T47D (cell line): Measurements from ENCODE around the gene CEP104.

Experiments used
- DNase-seq, 2 experiments: peaks; one replicate each; pipeline versions ENCODE4 v3.0.0 to v3.0.0-alpha.2; 2011 to 2012; ENCODE audit warnings: low read depth in 1 of 2, low spot score in 1 of 2
- JUND ChIP-seq: IDR thresholded peaks from 2 replicates; pipeline ENCODE4 v1.6.1; 2012; ENCODE audit warnings: low read depth
- in situ Hi-C: cut with HindIII; loops from 2 replicates; pipeline ENCODE4 v1.10.0; 2016; ENCODE audit warnings: low sequenced_read_pairs, low pct_unique_long_range_greater_than_20kb

Gene CEP104

DNA sequence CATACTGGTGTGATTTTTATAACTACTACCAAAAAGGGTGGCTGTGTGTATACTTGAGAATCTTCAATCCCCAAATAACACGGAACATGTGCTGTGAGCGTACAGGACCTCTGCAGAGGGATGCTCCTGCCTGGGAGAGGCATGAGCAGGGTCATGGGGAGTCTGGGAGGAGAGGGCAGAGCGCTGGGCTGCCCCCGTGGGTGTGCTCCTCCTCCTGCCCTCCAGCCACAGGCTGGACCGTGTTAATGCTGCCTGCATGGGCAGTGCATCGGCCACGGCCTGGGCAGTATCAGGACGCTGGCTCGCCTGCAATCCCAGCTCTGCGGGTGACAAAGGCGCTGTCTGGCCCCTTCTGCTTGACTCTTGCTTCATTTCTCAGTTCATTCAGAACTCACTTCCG, 6.2 kb downstream of the CEP104 start:
- no peak for DNase-seq
- in situ Hi-C loops = no loop called here
- no peak for TF ChIP-seq JUND

GRCh38 chr1:3847081-3847480, 9.9 kb downstream of the CEP104 start:
- DNase-seq = no peak
- TF ChIP-seq JUND = no peak
- in situ Hi-C loops = no loop called here

DNA sequence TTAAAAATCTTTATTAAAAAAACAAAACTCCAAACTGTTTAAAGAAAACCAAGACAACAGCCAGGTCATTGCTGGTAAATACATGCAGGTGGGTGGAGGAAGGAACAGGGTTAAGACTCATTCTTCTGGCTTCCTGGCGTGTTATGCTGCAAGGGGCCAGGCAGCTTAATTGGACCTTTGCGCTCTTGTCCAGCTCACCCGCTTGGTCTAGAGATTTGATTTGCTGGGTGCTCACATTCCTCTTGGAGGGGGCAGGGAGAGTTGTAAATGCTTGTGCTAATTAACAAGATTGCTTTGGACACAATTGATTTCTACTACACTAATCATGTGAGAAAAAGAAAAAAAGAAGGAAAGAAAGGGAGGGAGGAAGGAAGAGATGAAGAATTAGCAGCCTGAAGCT, 10.5 kb downstream of the CEP104 start:
- TF ChIP-seq JUND = no peak
- no peak for DNase-seq
- in situ Hi-C loops = no loop called here

DNA sequence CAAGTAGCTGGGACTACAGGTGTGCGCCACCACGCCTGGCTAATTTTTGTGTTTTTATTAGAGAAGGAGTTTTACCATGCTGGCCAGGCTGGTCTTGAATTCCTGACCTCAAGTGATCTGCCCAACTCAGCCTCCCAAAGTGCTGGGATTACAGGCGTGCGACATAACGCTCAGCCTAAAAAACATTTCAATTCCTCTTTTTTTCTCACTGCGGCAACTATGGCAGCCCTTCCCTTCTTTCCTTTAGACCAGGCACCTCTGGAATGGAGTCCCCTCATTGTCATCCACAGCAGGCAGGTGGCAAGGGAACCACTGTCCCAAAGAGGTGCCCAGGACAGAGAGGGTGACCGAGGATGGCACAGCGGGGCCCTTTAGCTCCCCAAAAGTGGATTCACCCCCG, 14.1 kb downstream of the CEP104 start:
- no peak for DNase-seq
- in situ Hi-C loops = no loop called here

DNA sequence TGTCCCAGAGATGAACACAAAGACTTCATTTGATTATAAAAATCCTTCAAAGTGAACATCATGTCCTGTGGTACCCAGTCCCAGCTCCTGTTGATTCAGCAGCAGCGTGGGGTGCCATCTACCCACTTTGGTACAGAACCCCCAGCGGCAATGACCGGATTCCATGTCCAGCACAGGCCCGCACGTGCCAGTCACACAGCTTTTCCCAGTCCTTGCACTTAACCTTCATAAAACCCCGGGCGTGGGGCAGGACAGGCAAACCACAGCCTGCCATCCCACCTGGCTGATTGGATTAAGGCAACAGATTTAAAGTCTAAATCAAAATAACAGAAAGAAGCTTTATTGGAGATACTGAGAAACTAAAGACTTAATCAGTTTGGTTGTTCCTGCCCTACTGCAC, 15.5 kb downstream of the CEP104 start:
- in situ Hi-C loops = no loop called here
- no peak for DNase-seq
- no peak for TF ChIP-seq JUND

More for the DNA sequence above, 14.1 kb downstream of the CEP104 start:
- no peak for TF ChIP-seq JUND

GRCh38 chr1:3838788-3839187, 18.2 kb downstream of the CEP104 start:
- no peak for TF ChIP-seq JUND
- DNase-seq = no peak
- in situ Hi-C loops = no loop called here

GRCh38 chr1:3837685-3838084, 19.3 kb downstream of the CEP104 start:
- in situ Hi-C loops = no loop called here
- TF ChIP-seq JUND = no peak
- no peak for DNase-seq

GRCh38 chr1:3837200-3837599, 19.8 kb downstream of the CEP104 start:
- no peak for DNase-seq
- TF ChIP-seq JUND = no peak
- in situ Hi-C loops = no loop called here

GRCh38 chr1:3836421-3836820, 20.6 kb downstream of the CEP104 start:
- TF ChIP-seq JUND = no peak
- in situ Hi-C loops = no loop called here
- no peak for DNase-seq

DNA sequence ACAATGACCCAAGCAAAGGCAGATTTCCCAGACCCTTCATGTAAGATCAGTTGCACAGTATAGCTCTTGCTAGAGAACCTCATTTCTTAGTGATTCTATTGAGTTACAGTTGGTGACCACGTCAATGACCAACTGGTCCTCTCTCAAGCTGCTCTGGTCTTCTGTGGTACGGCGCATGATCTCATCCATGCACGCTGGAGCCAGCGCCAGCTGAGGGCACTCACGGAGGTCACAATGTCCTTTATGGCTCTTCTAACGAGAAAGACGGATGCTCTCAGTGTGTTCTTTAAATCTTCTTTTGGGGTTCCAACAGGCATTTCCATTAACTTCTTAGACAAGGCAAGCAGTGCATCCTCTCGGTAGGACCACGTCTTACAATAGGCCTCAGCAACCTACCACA, 22.3 kb downstream of the CEP104 start:
- in situ Hi-C loops = no loop called here
- no peak for DNase-seq
- no peak for TF ChIP-seq JUND

GRCh38 chr1:3831689-3832088, 25.3 kb downstream of the CEP104 start:
- TF ChIP-seq JUND = no peak
- DNase-seq = no peak
- in situ Hi-C loops = no loop called here

DNA sequence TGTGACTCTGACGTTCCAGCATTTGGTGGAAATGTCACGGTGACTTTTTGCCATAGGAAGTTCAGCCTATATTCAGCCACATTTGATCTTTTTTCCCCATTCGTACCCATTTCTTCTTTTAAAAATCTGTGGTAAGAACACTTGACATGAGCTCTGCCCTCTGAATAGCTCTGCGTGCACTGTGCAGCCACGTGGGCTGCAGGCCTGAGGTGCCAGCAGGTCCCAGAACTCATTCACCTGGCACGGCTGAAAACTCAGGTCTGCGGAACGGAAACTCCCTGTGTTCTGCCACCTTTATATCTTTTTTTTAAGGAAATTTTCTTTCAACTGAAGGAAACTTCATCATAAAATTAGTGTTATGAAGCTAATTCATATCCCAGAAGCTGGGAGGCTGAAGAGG, 28.6 kb downstream of the CEP104 start:
- DNase-seq = no peak
- in situ Hi-C loops = no loop called here
- no peak for TF ChIP-seq JUND

DNA sequence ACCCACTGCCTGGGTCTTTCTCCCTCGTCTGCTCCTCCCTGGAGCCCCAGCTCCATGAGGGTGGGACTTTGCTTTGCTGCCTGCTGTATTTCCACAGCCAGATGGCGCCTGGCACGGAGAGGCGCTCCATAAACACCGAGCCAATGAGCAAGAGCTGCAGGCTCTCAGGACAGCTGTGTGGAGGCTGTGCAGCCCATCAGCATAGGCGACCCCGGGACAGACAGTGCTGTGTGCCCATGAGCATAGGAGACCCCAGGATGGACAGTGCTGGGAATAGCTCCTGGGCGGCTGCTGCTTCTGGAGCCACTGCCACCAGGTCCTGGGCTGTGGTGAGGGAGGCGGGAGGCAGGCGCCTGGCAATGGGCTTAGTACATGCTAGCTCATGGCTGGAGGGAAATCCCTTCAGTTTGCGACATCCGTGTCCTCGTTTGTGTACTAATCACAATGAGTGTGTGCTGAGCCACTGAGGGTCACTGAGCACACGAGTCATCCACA, 29.2 kb downstream of the CEP104 start:
- in situ Hi-C loops = no loop called here
- TF ChIP-seq JUND = no peak
- no peak for DNase-seq

- no peak for TF ChIP-seq JUND
- DNase-seq = no peak
- in situ Hi-C loops = no loop called here
These were observed 31.7 kb downstream of the CEP104 start for GRCh38 chr1:3825356-3825755.
